ENCODE data around the gene ANO4.
A peak's percentile ranks its signal among the peaks of the same experiment; 100 is the strongest.
"Not testable (repeated sequence)": the region's sequence is repeated elsewhere in the genome, so short reads cannot be mapped to it uniquely, and the experiment has no call there.

The ANO4 gene

GRCh38 chr12:101051151-101051550 is 256.6 kb downstream of the ANO4 start:
- DNase-seq, result no peak

- DNase-seq, result no peak
Measured at GRCh38 chr12:101051901-101052550, 257.4 kb downstream of the ANO4 start.

- DNase-seq, result no peak
Measured at GRCh38 chr12:101053203-101053602, 258.6 kb downstream of the ANO4 start.

- no peak for DNase-seq
Measured at GRCh38 chr12:101055940-101056339, 261.4 kb downstream of the ANO4 start.

- DNase-seq, result not testable (repeated sequence)
Measured at GRCh38 chr12:101062508-101062907, 267.9 kb downstream of the ANO4 start.

DNA sequence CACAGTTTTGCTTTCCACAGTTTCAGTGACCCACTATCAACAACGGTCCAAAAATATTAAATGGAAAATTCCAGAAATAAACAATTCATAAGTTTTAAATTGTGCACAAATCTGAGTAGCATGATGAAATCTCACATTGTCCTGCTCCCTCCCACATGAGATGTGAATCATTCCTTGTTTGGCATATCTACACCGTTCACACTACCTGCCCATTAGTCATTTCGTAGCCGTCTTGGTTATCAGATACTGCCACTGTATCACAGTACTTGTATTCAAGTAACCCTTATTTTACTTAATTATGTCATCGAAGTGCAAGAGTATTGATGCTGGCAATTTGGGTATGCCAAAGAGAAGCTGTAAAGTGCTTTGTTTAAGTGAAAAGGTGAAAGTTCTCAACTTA is 270.1 kb downstream of the ANO4 start:
- DNase-seq, result no peak

- no peak for DNase-seq
Measured at GRCh38 chr12:101066489-101066888, 271.9 kb downstream of the ANO4 start.

DNA sequence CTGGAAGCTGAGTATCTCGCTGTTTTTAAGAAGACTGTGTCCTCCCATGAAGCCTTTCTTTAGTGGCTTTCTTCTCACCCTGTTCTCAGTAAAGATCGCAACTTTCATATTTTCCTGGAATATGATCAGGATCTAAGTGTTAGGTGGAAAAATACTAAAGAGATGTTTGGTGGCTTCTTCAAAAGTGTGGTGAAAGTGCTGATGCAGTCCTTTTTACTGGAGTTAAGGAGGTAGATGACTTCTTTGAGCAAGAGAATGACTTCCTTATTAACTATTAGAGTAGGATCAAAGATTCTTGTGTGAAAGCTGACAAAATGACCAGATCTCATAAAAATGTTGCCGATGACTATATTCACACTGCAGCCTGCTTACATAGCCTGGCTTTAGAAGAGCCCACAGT is 273.8 kb downstream of the ANO4 start:
- DNase-seq, result no peak

DNA sequence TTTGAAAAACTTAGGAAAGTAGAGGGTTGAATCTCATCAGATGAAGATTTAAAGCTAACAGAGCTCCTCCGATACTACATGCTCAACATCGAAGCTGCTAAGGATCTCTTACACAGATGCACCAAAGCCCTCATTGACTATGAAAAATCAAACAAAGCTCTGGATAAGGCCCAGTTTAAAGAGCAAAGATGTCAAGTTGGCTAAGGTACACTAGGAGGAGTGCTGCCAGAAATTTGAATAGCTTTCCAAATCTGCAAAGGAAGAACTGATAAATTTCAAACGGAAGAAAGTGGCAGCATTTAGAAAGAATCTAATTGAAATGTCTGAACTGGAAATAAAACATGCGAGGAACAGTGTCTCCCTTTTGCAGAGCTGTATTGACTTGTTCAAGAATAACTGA is 274.3 kb downstream of the ANO4 start:
- DNase-seq, result no peak

- DNase-seq, result peak; percentile 70
Measured at GRCh38 chr12:101074940-101075680, 280.5 kb downstream of the ANO4 start.

GRCh38 chr12:101076921-101077320 is 282.3 kb downstream of the ANO4 start:
- DNase-seq, result no peak

DNA sequence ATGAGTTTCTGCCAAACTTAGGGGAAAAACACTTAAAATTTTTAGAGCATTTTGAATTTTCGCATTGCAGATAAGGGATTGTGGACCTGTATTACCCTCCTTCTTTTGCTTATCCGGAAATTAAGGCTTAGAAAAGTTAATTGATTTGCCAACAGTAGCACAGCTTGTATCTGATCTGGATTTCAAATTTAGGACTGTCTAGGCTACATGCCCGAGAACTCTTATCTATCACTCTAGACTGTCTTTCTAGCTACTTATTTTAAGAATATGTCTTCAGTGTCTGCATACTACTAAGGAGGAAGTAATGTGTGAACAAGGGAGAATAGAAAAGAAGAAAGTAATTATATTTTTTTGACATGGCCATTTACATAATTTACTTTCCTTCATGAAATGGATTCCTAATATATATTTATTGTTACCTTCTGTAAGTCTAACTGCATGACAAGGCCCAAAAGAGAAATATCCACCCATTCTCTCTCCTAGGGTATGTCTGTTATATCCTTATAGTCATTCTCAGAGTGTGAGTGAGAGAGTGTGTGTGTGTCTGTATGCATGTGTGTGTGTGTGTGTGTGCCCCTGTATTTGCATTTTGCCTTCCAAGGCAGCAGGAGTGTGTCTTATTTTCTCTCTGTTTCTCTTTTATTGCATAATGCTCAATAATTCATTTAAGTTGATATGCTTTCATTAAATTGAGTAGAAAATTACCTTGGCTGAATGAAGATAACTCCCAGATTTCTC is 283.4 kb downstream of the ANO4 start:
- DNase-seq, result peak; percentile 53

GRCh38 chr12:101078536-101079285 is 284.1 kb downstream of the ANO4 start:
- DNase-seq, result peak; percentile 57

GRCh38 chr12:101082706-101083105 is 288.1 kb downstream of the ANO4 start:
- DNase-seq, result no peak

DNA sequence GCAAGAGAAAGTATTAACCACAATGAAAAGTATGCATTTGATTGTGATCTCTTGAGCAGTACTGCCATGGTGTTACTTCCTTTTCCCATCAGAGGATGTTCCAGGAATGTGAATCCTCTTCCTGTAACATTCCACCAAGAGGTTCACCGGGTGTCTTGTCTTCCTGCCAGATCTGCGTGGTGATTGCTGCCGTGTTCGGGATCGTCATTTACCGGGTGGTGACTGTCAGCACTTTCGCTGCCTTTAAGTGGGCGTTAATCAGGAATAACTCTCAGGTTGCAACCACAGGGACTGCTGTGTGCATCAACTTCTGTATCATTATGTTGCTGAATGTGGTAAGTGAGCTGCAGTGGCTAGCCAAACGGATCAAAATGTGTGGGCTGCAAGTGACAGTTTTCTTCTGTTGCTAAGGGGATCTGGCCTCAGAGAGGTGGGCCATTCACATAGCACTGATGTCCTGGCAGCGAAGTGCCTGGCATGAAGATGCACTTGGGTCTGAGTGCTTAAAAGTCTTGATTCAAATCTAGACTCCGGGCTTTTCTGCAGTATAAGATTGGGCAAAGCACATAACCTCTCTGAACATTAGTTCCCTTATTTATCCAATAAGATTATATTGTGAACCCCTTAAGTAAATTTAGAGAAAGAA is 292.0 kb downstream of the ANO4 start:
- no peak for DNase-seq

- DNase-seq, result no peak
Measured at GRCh38 chr12:101087920-101088319, 293.3 kb downstream of the ANO4 start.

DNA sequence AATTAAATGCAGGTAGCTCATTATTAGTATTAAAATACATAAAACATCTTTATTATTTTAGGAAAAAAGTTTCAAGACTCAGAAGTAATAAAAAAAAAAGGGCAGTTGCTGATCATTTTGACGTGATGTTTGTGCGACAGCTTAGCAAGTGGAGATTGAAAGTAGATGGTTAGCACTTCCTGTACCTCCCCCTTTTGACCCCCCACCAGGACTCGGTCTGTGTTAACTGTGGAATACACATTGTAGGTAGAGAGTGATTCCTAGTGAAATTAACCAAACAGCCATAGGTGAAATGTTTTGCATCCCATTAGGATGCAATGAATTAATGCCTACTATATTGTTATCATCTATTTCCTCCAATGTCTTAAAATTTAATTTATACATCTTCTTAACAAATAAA is 294.7 kb downstream of the ANO4 start:
- DNase-seq, result no peak

- not testable (repeated sequence) for DNase-seq
Measured at GRCh38 chr12:101090222-101090621, 295.6 kb downstream of the ANO4 start.

- DNase-seq, result no peak
Measured at GRCh38 chr12:101097829-101098580, 303.4 kb downstream of the ANO4 start.

- no peak for DNase-seq
Measured at GRCh38 chr12:101107032-101107763, 312.6 kb downstream of the ANO4 start.

- no peak for DNase-seq
Measured at GRCh38 chr12:101108130-101108529, 313.6 kb downstream of the ANO4 start.
